Type B pancreatic cell (in vitro differentiated cells): ENCODE data around the gene EMID1. TPM values are rescaled to one million over a fixed set of nuclear protein-coding genes. Genes with fewer than 3 reads are reported as not detected.
"Not testable (repeated sequence)": the region's sequence is repeated elsewhere in the genome, so short reads cannot be mapped to it uniquely, and the experiment has no call there.

ENCODE experiments used
- DNase-seq: peaks from one replicate; pipeline ENCODE4 v3.0.0; 2021; ENCODE audit warnings: mixed read lengths; ENCODE audit not compliant: unreplicated experiment; ENCODE audit errors: extremely low spot score
- H3K27ac Mint-ChIP-seq: 2 replicates; pipeline ENCODE4 v1.8.0; 2021; ENCODE audit warnings: mild to moderate bottlenecking, mixed read lengths
- H3K27me3 Mint-ChIP-seq: 2 replicates; pipeline ENCODE4 v1.8.0; 2021; ENCODE audit warnings: mixed read lengths
- H3K36me3 Mint-ChIP-seq: 2 replicates; pipeline ENCODE4 v1.8.0; 2021; ENCODE audit warnings: mixed read lengths
- H3K4me1 Mint-ChIP-seq: one replicate; pipeline ENCODE4 v1.8.0; 2021; ENCODE audit warnings: mixed read lengths; ENCODE audit not compliant: unreplicated experiment
- H3K4me3 Mint-ChIP-seq: 2 replicates; pipeline ENCODE4 v1.8.0; 2021; ENCODE audit warnings: mild to moderate bottlenecking, mixed read lengths
- H3K9me3 Mint-ChIP-seq: 2 replicates; pipeline ENCODE4 v1.8.0; 2021; ENCODE audit warnings: mixed read lengths
- total RNA-seq: library from RNA; stranded (reverse); gene quantifications from 2 replicates; pipeline ENCODE4 v1.2.1, GENCODE V29; 2021; ENCODE audit warnings: low replicate concordance
- TF ChIP-seq, protein P1 (sequence below): fragments of 200-600 bp; sonication (generic); conservative IDR thresholded peaks from 2 replicates; pipeline ENCODE4 v1.5.0; 2021; ENCODE audit warnings: antibody characterized with exemption, mild to moderate bottlenecking

EMID1 gene
- total RNA-seq, 1 donor from 2014 or later, result 11.4 TPM

- DNase-seq, result no peak
- TF ChIP-seq, protein P1, sequence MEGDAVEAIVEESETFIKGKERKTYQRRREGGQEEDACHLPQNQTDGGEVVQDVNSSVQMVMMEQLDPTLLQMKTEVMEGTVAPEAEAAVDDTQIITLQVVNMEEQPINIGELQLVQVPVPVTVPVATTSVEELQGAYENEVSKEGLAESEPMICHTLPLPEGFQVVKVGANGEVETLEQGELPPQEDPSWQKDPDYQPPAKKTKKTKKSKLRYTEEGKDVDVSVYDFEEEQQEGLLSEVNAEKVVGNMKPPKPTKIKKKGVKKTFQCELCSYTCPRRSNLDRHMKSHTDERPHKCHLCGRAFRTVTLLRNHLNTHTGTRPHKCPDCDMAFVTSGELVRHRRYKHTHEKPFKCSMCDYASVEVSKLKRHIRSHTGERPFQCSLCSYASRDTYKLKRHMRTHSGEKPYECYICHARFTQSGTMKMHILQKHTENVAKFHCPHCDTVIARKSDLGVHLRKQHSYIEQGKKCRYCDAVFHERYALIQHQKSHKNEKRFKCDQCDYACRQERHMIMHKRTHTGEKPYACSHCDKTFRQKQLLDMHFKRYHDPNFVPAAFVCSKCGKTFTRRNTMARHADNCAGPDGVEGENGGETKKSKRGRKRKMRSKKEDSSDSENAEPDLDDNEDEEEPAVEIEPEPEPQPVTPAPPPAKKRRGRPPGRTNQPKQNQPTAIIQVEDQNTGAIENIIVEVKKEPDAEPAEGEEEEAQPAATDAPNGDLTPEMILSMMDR, result no peak
- Mint-ChIP-seq H3K27me3 (no peaks in the 10 kb centered on the region), H3K4me3 (no peak overlapping the region), H3K36me3 (no peaks in the 10 kb centered on the region), H3K9me3 (no peaks in the 10 kb centered on the region), H3K4me1 (no peaks in the 10 kb centered on the region), H3K27ac (no peak overlapping the region)
These were observed 26.6 kb downstream of the EMID1 start for GRCh38 chr22:29231971-29232959.

GRCh38 chr22:29233277-29233877 lies 27.7 kb downstream of the EMID1 start:
- TF ChIP-seq, protein P1, result no peak
- Mint-ChIP-seq H3K9me3 (no peaks in the 10 kb centered on the region), H3K27me3 (no peaks in the 10 kb centered on the region), H3K36me3 (no peaks in the 10 kb centered on the region), H3K27ac (no peak overlapping the region), H3K4me1 (no peaks in the 10 kb centered on the region), H3K4me3 (no peak overlapping the region)
- DNase-seq, result no peak

- H3K27me3 Mint-ChIP-seq, H3K9me3 Mint-ChIP-seq, H3K4me3 Mint-ChIP-seq, H3K27ac Mint-ChIP-seq, DNase-seq, H3K4me1 Mint-ChIP-seq: not testable (repeated sequence)
- H3K36me3 Mint-ChIP-seq, result peaks cover 17% of the 10 kb centered on the region
These were observed 34.8 kb downstream of the EMID1 start for GRCh38 chr22:29240481-29240880.

- H3K4me3 Mint-ChIP-seq, result no peak overlapping the region
- peaks cover 6% of the 10 kb centered on the region for H3K9me3 Mint-ChIP-seq
- H3K27me3 Mint-ChIP-seq, result no peaks in the 10 kb centered on the region
- no peak for DNase-seq
- peaks cover 13% of the 10 kb centered on the region for H3K36me3 Mint-ChIP-seq
- TF ChIP-seq, protein P1, result no peak
- H3K27ac Mint-ChIP-seq, result peak overlapping the region; percentile 74
- H3K4me1 Mint-ChIP-seq, result peaks cover 5% of the 10 kb centered on the region
These were observed 38.3 kb downstream of the EMID1 start for GRCh38 chr22:29243874-29244446.

GRCh38 chr22:29244785-29245625 lies 39.3 kb downstream of the EMID1 start:
- H3K4me1 Mint-ChIP-seq, result peaks cover 5% of the 10 kb centered on the region
- H3K27ac Mint-ChIP-seq, result peak overlapping the region; percentile 31

More at GRCh38 chr22:29244785-29245625, 39.3 kb downstream of the EMID1 start:
- Mint-ChIP-seq H3K36me3 (peaks cover 12% of the 10 kb centered on the region), H3K4me3 (no peak overlapping the region), H3K27me3 (no peaks in the 10 kb centered on the region), H3K9me3 (peaks cover 6% of the 10 kb centered on the region)
- TF ChIP-seq, protein P1, result no peak
- no peak for DNase-seq
